ENCODE data around the gene SCN2B. TPM values are rescaled to one million over a fixed set of nuclear protein-coding genes. Genes with fewer than 3 reads are reported as not detected.
A peak's percentile ranks its signal among the peaks of the same experiment; 100 is the strongest.

SCN2B gene
- total and polyA plus RNA-seq, 2 of the 13 experiments (the other 11 are each of a cell fraction or from before 2014, with no cell fraction given) = 0.01 to 0.02 TPM

GRCh38 chr11:118171269-118172062, 5.0 kb downstream of the SCN2B start (continued):
- TF ChIP-seq PRDM4 (CRISPR knock-in tag; IDR thresholded peaks at IDR 0.05; ENCODE audit: borderline replicate concordance) (0 out of 2 replicates have a peak, but pooled peaks have one; percentile 37), GABPB1 (CRISPR knock-in tag; IDR thresholded peaks at IDR 0.05) (peak; percentile 41), KDM2A (CRISPR knock-in tag; IDR thresholded peaks at IDR 0.05; ENCODE audit: borderline replicate concordance, low read depth) (peak; percentile 79; the same call in 1 of the 2 replicates), ZNF580 (CRISPR knock-in tag; IDR thresholded peaks at IDR 0.05; ENCODE audit: borderline replicate concordance, low read depth) (0 out of 2 replicates have a peak, but pooled peaks have one; percentile 41), ZNF446 (CRISPR knock-in tag; IDR thresholded peaks at IDR 0.05) (no peak), GATAD1 (CRISPR knock-in tag; IDR thresholded peaks at IDR 0.05) (0 out of 2 replicates have a peak, but pooled peaks have one; percentile 39), XRCC5 (optimal IDR thresholded peaks at IDR 0.05; ENCODE audit: low read length) (peak; percentile 75), YY1 (IDR thresholded peaks at IDR 0.05; ENCODE audit: insufficient read depth, insufficient replicate concordance, low read depth, low read length) (peak; percentile 21), ZNF362 (CRISPR knock-in tag; IDR thresholded peaks at IDR 0.05; ENCODE audit: borderline replicate concordance) (no peak), CTCF (CRISPR knock-in tag; IDR thresholded peaks at IDR 0.05) (peak; percentile 97), RXRB (CRISPR knock-in tag; IDR thresholded peaks at IDR 0.05; ENCODE audit: borderline replicate concordance) (peak; percentile 23; the same call in 1 of the 2 replicates), FOXP1 (IDR thresholded peaks at IDR 0.05) (no peak), FOXP1 (CRISPR knock-in tag; IDR thresholded peaks at IDR 0.05) (no peak), KDM3A (CRISPR knock-in tag; IDR thresholded peaks at IDR 0.05; ENCODE audit: low read depth) (0 out of 2 replicates have a peak, but pooled peaks have one; percentile 50), TEAD3 (CRISPR knock-in tag; optimal IDR thresholded peaks at IDR 0.05; ENCODE audit: borderline replicate concordance) (peak; percentile 33), ZNF777 (CRISPR knock-in tag; IDR thresholded peaks at IDR 0.05) (0 out of 2 replicates have a peak, but pooled peaks have one; percentile 25), ISX (CRISPR knock-in tag; conservative IDR thresholded peaks at IDR 0.05) (no peak), ZNF124 (CRISPR knock-in tag; IDR thresholded peaks at IDR 0.05) (no peak), ZNF792 (CRISPR knock-in tag; IDR thresholded peaks at IDR 0.05) (0 out of 2 replicates have a peak, but pooled peaks have one; percentile 25), ZNF331 (CRISPR knock-in tag; IDR thresholded peaks at IDR 0.05) (0 out of 2 replicates have a peak, but pooled peaks have one; percentile 23), NR2F6 (IDR thresholded peaks at IDR 0.05) (no peak), NR2F6 (CRISPR knock-in tag; IDR thresholded peaks at IDR 0.05) (0 out of 2 replicates have a peak, but pooled peaks have one; percentile 15), ZBTB3 (CRISPR knock-in tag; IDR thresholded peaks at IDR 0.05; ENCODE audit: borderline replicate concordance, low read depth) (no peak), TP53 (CRISPR knock-in tag; conservative IDR thresholded peaks at IDR 0.05) (no peak), ZNF660 (CRISPR knock-in tag; IDR thresholded peaks at IDR 0.05; ENCODE audit: borderline replicate concordance, low read depth) (no peak)
